HEK293T (cell line): ENCODE data around the gene WDR89.
"Not testable (repeated sequence)": the region's sequence is repeated elsewhere in the genome, so short reads cannot be mapped to it uniquely, and the experiment has no call there.

Experiments
- CTCF ChIA-PET: fragments of 350-600 bp; formaldehyde crosslinking; extraction: SDS; loops from one replicate; lab custom pipeline; 2021; ENCODE audit warnings: antibody characterized with exemption, inconsistent platforms; lab: Yijun Ruan, JAX
- POLR2A ChIA-PET: fragments of 350-600 bp; formaldehyde crosslinking; extraction: SDS; loops from one replicate; lab custom pipeline; 2020; ENCODE audit warnings: antibody characterized with exemption, inconsistent platforms; lab: Yijun Ruan, JAX
- DNase-seq: peaks from one replicate; pipeline ENCODE4 v3.0.0; 2012; ENCODE audit warnings: mixed read lengths; ENCODE audit errors: extremely low spot score
- ARNT ChIP-seq: fragments of 450-650 bp; IDR thresholded peaks from 2 replicates; pipeline ENCODE4 v1.6.1; 2017; ENCODE audit warnings: mild to moderate bottlenecking
- BHLHE40 ChIP-seq: fragments of 450-650 bp; IDR thresholded peaks from 2 replicates; pipeline ENCODE4 v1.6.1; 2016; ENCODE audit warnings: mild to moderate bottlenecking, moderate library complexity, borderline replicate concordance
- CTBP1 ChIP-seq: fragments of 450-650 bp; IDR thresholded peaks from 2 replicates; pipeline ENCODE4 v1.6.1; 2016; ENCODE audit warnings: borderline replicate concordance
- ELF4 ChIP-seq: fragments of 450-650 bp; IDR thresholded peaks from 2 replicates; pipeline ENCODE4 v1.6.1; 2017; ENCODE audit warnings: antibody characterized with exemption
- FOXA1 ChIP-seq: fragments of 450-650 bp; IDR thresholded peaks from 2 replicates; pipeline ENCODE4 v1.6.1; 2016; ENCODE audit warnings: mild to moderate bottlenecking
- FOXK2 ChIP-seq: fragments of 450-650 bp; IDR thresholded peaks from 2 replicates; pipeline ENCODE4 v1.6.1; 2016; ENCODE audit warnings: mild to moderate bottlenecking
- FOXM1 ChIP-seq: fragments of 450-650 bp; IDR thresholded peaks from 2 replicates; pipeline ENCODE4 v1.6.1; 2017; ENCODE audit warnings: mild to moderate bottlenecking, borderline replicate concordance
- HDGF ChIP-seq: fragments of 450-650 bp; IDR thresholded peaks from 2 replicates; pipeline ENCODE4 v1.6.1; 2017; ENCODE audit warnings: antibody characterized with exemption, borderline replicate concordance
- L3MBTL2 ChIP-seq: fragments of 450-650 bp; conservative IDR thresholded peaks from 2 replicates; pipeline ENCODE4 v1.6.1; 2016; ENCODE audit warnings: mild to moderate bottlenecking
- LEF1 ChIP-seq: fragments of 450-650 bp; IDR thresholded peaks from 2 replicates; pipeline ENCODE4 v1.6.1; 2017; ENCODE audit warnings: mild to moderate bottlenecking, borderline replicate concordance
- NFRKB ChIP-seq: fragments of 450-650 bp; IDR thresholded peaks from 2 replicates; pipeline ENCODE4 v1.6.1; 2016; ENCODE audit warnings: mild to moderate bottlenecking, moderate library complexity
- SP1 ChIP-seq: fragments of 450-650 bp; IDR thresholded peaks from 2 replicates; pipeline ENCODE4 v1.6.1; 2017
- SUZ12 ChIP-seq: fragments of 450-650 bp; IDR thresholded peaks from 2 replicates; pipeline ENCODE4 v1.6.1; 2016; ENCODE audit warnings: mild to moderate bottlenecking
- TARDBP ChIP-seq: fragments of 450-650 bp; IDR thresholded peaks from 2 replicates; pipeline ENCODE4 v1.6.1; 2016
- ZNF384 ChIP-seq: fragments of 450-650 bp; IDR thresholded peaks from 2 replicates; pipeline ENCODE4 v1.6.1; 2016
- TF ChIP-seq, protein P1 (sequence below): fragments of 450-650 bp; IDR thresholded peaks from 2 replicates; pipeline ENCODE4 v1.6.1; 2016

WDR89 gene

DNA sequence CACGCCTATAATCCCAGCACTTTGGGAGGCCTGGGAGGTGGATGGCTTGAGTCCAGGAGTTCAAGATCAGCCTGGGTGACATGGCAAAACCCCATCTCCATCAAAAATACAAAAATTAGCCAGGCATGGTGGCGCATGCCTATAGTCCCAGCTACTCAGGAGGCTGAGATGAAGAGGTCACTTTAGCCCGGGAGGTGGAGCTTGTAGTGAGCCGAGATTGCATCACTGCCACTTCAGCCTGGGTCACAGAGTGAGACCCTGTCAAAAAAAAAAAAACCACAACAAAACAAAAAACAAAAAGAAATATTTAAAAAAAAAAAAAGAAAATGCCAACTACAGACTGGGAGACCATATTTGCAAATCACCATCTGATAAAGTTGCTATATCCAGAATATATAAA, 17.5 kb downstream of the WDR89 start:
- TF ChIP-seq L3MBTL2: no peak
- no peak for TF ChIP-seq LEF1
- TF ChIP-seq SUZ12: no peak
- no peak for TF ChIP-seq CTBP1
- no peak for TF ChIP-seq ZNF384
- no peak for TF ChIP-seq ARNT
- no peak for TF ChIP-seq ELF4
- TF ChIP-seq HDGF: no peak
- no peak for TF ChIP-seq BHLHE40
- TF ChIP-seq FOXK2: no peak
- TF ChIP-seq TARDBP: no peak
- TF ChIP-seq NFRKB: no peak
- TF ChIP-seq SP1: no peak
- TF ChIP-seq, protein P1, sequence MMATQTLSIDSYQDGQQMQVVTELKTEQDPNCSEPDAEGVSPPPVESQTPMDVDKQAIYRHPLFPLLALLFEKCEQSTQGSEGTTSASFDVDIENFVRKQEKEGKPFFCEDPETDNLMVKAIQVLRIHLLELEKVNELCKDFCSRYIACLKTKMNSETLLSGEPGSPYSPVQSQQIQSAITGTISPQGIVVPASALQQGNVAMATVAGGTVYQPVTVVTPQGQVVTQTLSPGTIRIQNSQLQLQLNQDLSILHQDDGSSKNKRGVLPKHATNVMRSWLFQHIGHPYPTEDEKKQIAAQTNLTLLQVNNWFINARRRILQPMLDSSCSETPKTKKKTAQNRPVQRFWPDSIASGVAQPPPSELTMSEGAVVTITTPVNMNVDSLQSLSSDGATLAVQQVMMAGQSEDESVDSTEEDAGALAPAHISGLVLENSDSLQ: no peak
- no peak for TF ChIP-seq FOXM1
- no peak for TF ChIP-seq FOXA1
- ChIA-PET POLR2A (no interaction called here), CTCF (no interaction called here)
- no peak for DNase-seq

GRCh38 chr14:63621975-63622374, 19.7 kb downstream of the WDR89 start:
- POLR2A ChIA-PET, CTCF ChIA-PET, DNase-seq: not testable (repeated sequence)

DNA sequence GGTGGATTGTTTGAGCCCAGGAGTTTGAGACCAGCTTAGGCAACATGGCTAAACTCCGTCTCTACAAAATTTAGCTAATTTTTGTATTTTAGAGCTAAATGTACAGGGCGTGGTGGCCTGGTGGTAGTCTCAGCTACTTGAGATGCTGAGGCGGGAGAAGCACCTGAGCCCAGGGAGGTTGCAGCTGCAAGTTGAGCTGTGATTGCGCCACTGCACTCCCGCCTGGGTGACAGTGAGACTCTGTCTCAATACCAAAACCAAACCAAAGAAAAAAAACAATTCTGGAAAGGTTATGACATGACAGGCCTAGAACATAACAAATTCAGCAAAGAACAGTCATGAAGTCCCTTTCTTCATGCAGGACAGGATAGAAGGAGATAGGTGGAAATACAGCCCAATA, 25.7 kb downstream of the WDR89 start:
- TF ChIP-seq NFRKB (no peak), FOXA1 (no peak), ARNT (no peak), ELF4 (no peak), FOXM1 (no peak), SP1 (no peak), LEF1 (no peak), BHLHE40 (no peak), FOXK2 (no peak), TARDBP (no peak)
- DNase-seq: no peak
- ChIA-PET POLR2A (interaction anchor here (1.6 kb wide), 1 partner anchor 26 kb away, joined by 4 read pairs; the partner anchor contains the start of gene WDR89), CTCF (no interaction called here)

- POLR2A ChIA-PET: interaction anchor here (1.6 kb wide), 1 partner anchor 27 kb away, joined by 4 read pairs; the partner anchor contains the start of gene WDR89
- no peak for DNase-seq
- TF ChIP-seq NFRKB: no peak
- no peak for TF ChIP-seq FOXK2
- no peak for TF ChIP-seq TARDBP
- TF ChIP-seq ARNT: no peak
- no peak for TF ChIP-seq FOXM1
- no peak for TF ChIP-seq HDGF
- TF ChIP-seq FOXA1: no peak
- no peak for TF ChIP-seq ZNF384
- TF ChIP-seq LEF1: no peak
- no peak for TF ChIP-seq BHLHE40
- TF ChIP-seq SP1: no peak
- TF ChIP-seq, protein P1: no peak
- TF ChIP-seq ELF4: no peak
- no peak for TF ChIP-seq CTBP1
- no peak for TF ChIP-seq SUZ12
- no peak for TF ChIP-seq L3MBTL2
- CTCF ChIA-PET: no interaction called here
Observed at GRCh38 chr14:63614679-63615363, 26.9 kb downstream of the WDR89 start.

DNA sequence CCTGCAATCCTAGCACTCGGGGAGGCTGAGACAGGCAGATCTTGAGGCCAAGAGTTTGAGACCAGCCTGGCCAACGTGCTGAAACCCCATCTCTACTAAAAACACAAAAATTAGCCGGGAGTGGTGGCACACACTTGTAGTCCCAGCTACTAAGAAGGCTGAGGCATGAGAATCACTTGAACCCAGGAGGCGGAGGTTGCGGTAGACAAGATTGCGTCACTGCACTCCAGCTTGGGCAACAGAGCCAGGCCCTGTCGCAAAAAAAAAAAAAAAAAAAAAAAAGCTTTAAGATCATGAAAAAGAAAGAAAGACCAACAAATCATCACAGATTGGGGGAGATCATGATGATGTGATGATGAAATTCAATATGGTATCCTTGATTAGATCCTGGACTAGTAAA, 30.6 kb downstream of the WDR89 start:
- no peak for DNase-seq
- no peak for TF ChIP-seq FOXA1
- TF ChIP-seq TARDBP: no peak
- TF ChIP-seq CTBP1: no peak
- TF ChIP-seq FOXM1: no peak
- TF ChIP-seq ARNT: no peak
- no peak for TF ChIP-seq ELF4
- TF ChIP-seq, protein P1: no peak
- no peak for TF ChIP-seq SUZ12
- no peak for TF ChIP-seq BHLHE40
- no peak for TF ChIP-seq ZNF384
- no peak for TF ChIP-seq L3MBTL2
- no peak for TF ChIP-seq LEF1
- CTCF ChIA-PET: interaction anchor here (0.6 kb wide), 1 partner anchor 1018 kb away, joined by 4 read pairs; no protein-coding TSS in a partner anchor
- POLR2A ChIA-PET: no interaction called here

GRCh38 chr14:63605041-63605532, 36.6 kb downstream of the WDR89 start:
- POLR2A ChIA-PET: no interaction called here
- DNase-seq: no peak
- no peak for TF ChIP-seq HDGF
- TF ChIP-seq ZNF384: no peak
- no peak for TF ChIP-seq TARDBP
- TF ChIP-seq FOXM1: no peak
- TF ChIP-seq, protein P1: no peak
- no peak for TF ChIP-seq SP1
- no peak for TF ChIP-seq BHLHE40
- no peak for TF ChIP-seq ELF4
- no peak for TF ChIP-seq SUZ12
- CTCF ChIA-PET: no interaction called here
